ENCODE data around the gene E2F2.
A peak's percentile ranks its signal among the peaks of the same experiment; 100 is the strongest.

Gene E2F2

GRCh38 chr1:23481026-23481597 is 49.9 kb downstream of the E2F2 start:
- DNase-seq = no peak

GRCh38 chr1:23480187-23481025 is 50.6 kb downstream of the E2F2 start:
- DNase-seq = no peak

GRCh38 chr1:23479666-23479941 is 51.4 kb downstream of the E2F2 start:
- no peak for DNase-seq

GRCh38 chr1:23478896-23479665 is 52.0 kb downstream of the E2F2 start:
- peak; percentile 35 for DNase-seq

GRCh38 chr1:23477359-23478144 is 53.5 kb downstream of the E2F2 start:
- no peak for DNase-seq

GRCh38 chr1:23475641-23476040 is 55.4 kb downstream of the E2F2 start:
- no peak for DNase-seq

GRCh38 chr1:23475134-23475628 is 55.9 kb downstream of the E2F2 start:
- no peak for DNase-seq

- DNase-seq = no peak
These were observed 57.8 kb downstream of the E2F2 start for GRCh38 chr1:23473037-23473800.

GRCh38 chr1:23472351-23473036 is 58.5 kb downstream of the E2F2 start:
- no peak for DNase-seq

- DNase-seq = no peak
These were observed 59.5 kb downstream of the E2F2 start for GRCh38 chr1:23471473-23472075.

GRCh38 chr1:23470282-23471070 is 60.6 kb downstream of the E2F2 start:
- DNase-seq = peak; percentile 28

GRCh38 chr1:23469372-23469982 is 61.6 kb downstream of the E2F2 start:
- DNase-seq = no peak

GRCh38 chr1:23466423-23466989 is 64.5 kb downstream of the E2F2 start:
- DNase-seq = peak; percentile 24

GRCh38 chr1:23463286-23463685 is 67.7 kb downstream of the E2F2 start:
- no peak for DNase-seq

- no peak for DNase-seq
These were observed 68.3 kb downstream of the E2F2 start for GRCh38 chr1:23462766-23463165.

- no peak for DNase-seq
These were observed 70.0 kb downstream of the E2F2 start for GRCh38 chr1:23461050-23461449.

GRCh38 chr1:23460519-23460918 is 70.5 kb downstream of the E2F2 start:
- DNase-seq = no peak

- no peak for DNase-seq
These were observed 71.7 kb downstream of the E2F2 start for GRCh38 chr1:23459338-23459757.

Data from eye (tissue), 1 donor.